SJCRH30 (cell line): ENCODE results near the gene SLCO3A1. TPM values are rescaled to one million over a fixed set of nuclear protein-coding genes. Genes with fewer than 3 reads are reported as not detected.

Experiments used
- DNase-seq, 2 experiments: peaks; one replicate each; pipeline ENCODE4 v3.0.0-alpha.2; 2015 to 2020
- H3K27ac ChIP-seq: fragments of 250-450 bp; sonication (Bioruptor Pico); 2 replicates; pipeline ENCODE4 v1.5.1; 2020; ENCODE audit warnings: mild to moderate bottlenecking, moderate library complexity
- H3K27me3 ChIP-seq: fragments of 250-450 bp; sonication (Bioruptor Pico); 2 replicates; pipeline ENCODE4 v1.5.1; 2020; ENCODE audit warnings: mild to moderate bottlenecking, moderate library complexity
- H3K36me3 ChIP-seq: fragments of 250-450 bp; sonication (Bioruptor Pico); 2 replicates; pipeline ENCODE4 v1.5.1; 2020; ENCODE audit warnings: mild to moderate bottlenecking, moderate library complexity
- H3K4me1 ChIP-seq: fragments of 250-450 bp; sonication (Bioruptor Pico); 2 replicates; pipeline ENCODE4 v1.5.1; 2020; ENCODE audit warnings: mild to moderate bottlenecking, moderate library complexity
- H3K4me3 ChIP-seq: fragments of 250-450 bp; sonication (Bioruptor Pico); 2 replicates; pipeline ENCODE4 v1.5.1; 2020; ENCODE audit warnings: mild to moderate bottlenecking, moderate library complexity
- H3K9me3 ChIP-seq: fragments of 250-450 bp; sonication (Bioruptor Pico); replicated peaks from 2 replicates; pipeline ENCODE4 v1.5.1; 2020; ENCODE audit warnings: mild to moderate bottlenecking, moderate library complexity
- total RNA-seq: library from RNA; depleted of rRNA; stranded (reverse); fragments of >200 nt; shearing (Covaris generic); gene quantifications from 2 replicates; pipeline ENCODE4 v1.2.3, GENCODE V29; 2014

Gene SLCO3A1
- total RNA-seq, 1 experiment from 2014 or later = 4.3 TPM

- Histone ChIP-seq H3K36me3 (no peaks in the 10 kb centered on the region), H3K9me3 (no peaks in the 10 kb centered on the region), H3K4me1 (no peaks in the 10 kb centered on the region; the same call in 1 of the 2 replicates), H3K27me3 (no peaks in the 10 kb centered on the region), H3K27ac (no peak overlapping the region), H3K4me3 (no peak overlapping the region)
- no peak for DNase-seq
Measured at GRCh38 chr15:92112180-92112579, 258.7 kb downstream of the SLCO3A1 start.

GRCh38 chr15:92112711-92113110 lies 259.2 kb downstream of the SLCO3A1 start:
- no peak overlapping the region for H3K4me3 ChIP-seq
- DNase-seq = no peak
- no peak overlapping the region for H3K27ac ChIP-seq
- peaks cover under 1% of the 10 kb centered on the region; the same call in 1 of the 2 replicates for H3K4me1 ChIP-seq
- H3K9me3 ChIP-seq = no peaks in the 10 kb centered on the region
- H3K36me3 ChIP-seq = no peaks in the 10 kb centered on the region
- no peaks in the 10 kb centered on the region for H3K27me3 ChIP-seq

GRCh38 chr15:92113832-92114231 lies 260.3 kb downstream of the SLCO3A1 start:
- DNase-seq = no peak
- H3K27me3 ChIP-seq = no peaks in the 10 kb centered on the region
- no peaks in the 10 kb centered on the region for H3K9me3 ChIP-seq
- H3K27ac ChIP-seq = no peak overlapping the region
- no peaks in the 10 kb centered on the region for H3K36me3 ChIP-seq
- peaks cover 10% of the 10 kb centered on the region; the same call in 1 of the 2 replicates for H3K4me1 ChIP-seq
- H3K4me3 ChIP-seq = no peak overlapping the region

GRCh38 chr15:92115834-92116233 lies 262.3 kb downstream of the SLCO3A1 start:
- no peaks in the 10 kb centered on the region for H3K27me3 ChIP-seq
- H3K9me3 ChIP-seq = no peaks in the 10 kb centered on the region
- no peak overlapping the region for H3K27ac ChIP-seq
- H3K36me3 ChIP-seq = no peaks in the 10 kb centered on the region
- no peak overlapping the region for H3K4me3 ChIP-seq
- peaks cover 12% of the 10 kb centered on the region; the same call in 1 of the 2 replicates for H3K4me1 ChIP-seq
- no peak for DNase-seq

GRCh38 chr15:92116330-92116729 lies 262.8 kb downstream of the SLCO3A1 start:
- DNase-seq = no peak
- Histone ChIP-seq H3K9me3 (no peaks in the 10 kb centered on the region), H3K36me3 (no peaks in the 10 kb centered on the region)

GRCh38 chr15:92117261-92117731 lies 263.8 kb downstream of the SLCO3A1 start:
- Histone ChIP-seq H3K27me3 (no peaks in the 10 kb centered on the region), H3K27ac (no peak overlapping the region), H3K4me1 (peaks cover 12% of the 10 kb centered on the region; the same call in 1 of the 2 replicates), H3K9me3 (no peaks in the 10 kb centered on the region), H3K4me3 (no peak overlapping the region), H3K36me3 (no peaks in the 10 kb centered on the region)
- DNase-seq = no peak

More at GRCh38 chr15:92116330-92116729, 262.8 kb downstream of the SLCO3A1 start:
- Histone ChIP-seq H3K27me3 (no peaks in the 10 kb centered on the region), H3K27ac (no peak overlapping the region), H3K4me1 (peaks cover 12% of the 10 kb centered on the region; the same call in 1 of the 2 replicates), H3K4me3 (no peak overlapping the region)

- no peak overlapping the region for H3K4me3 ChIP-seq
- DNase-seq = peak in 1 of 2 experiments; percentile 18
- H3K27ac ChIP-seq = no peak overlapping the region
- H3K36me3 ChIP-seq = no peaks in the 10 kb centered on the region
- no peaks in the 10 kb centered on the region for H3K9me3 ChIP-seq
- peaks cover 12% of the 10 kb centered on the region; the same call in 1 of the 2 replicates for H3K4me1 ChIP-seq
- no peaks in the 10 kb centered on the region for H3K27me3 ChIP-seq
Measured at GRCh38 chr15:92118162-92118935, 264.8 kb downstream of the SLCO3A1 start.

- peaks cover 12% of the 10 kb centered on the region; the same call in 1 of the 2 replicates for H3K4me1 ChIP-seq
- H3K27me3 ChIP-seq = no peaks in the 10 kb centered on the region
- no peak for DNase-seq
- no peak overlapping the region for H3K4me3 ChIP-seq
- H3K36me3 ChIP-seq = no peaks in the 10 kb centered on the region
- no peaks in the 10 kb centered on the region for H3K9me3 ChIP-seq
- H3K27ac ChIP-seq = no peak overlapping the region
Measured at GRCh38 chr15:92118936-92119325, 265.4 kb downstream of the SLCO3A1 start.

- Histone ChIP-seq H3K36me3 (no peaks in the 10 kb centered on the region), H3K27me3 (no peaks in the 10 kb centered on the region), H3K4me1 (peaks cover 12% of the 10 kb centered on the region; the same call in 1 of the 2 replicates), H3K4me3 (no peak overlapping the region), H3K9me3 (no peaks in the 10 kb centered on the region), H3K27ac (no peak overlapping the region)
- DNase-seq = no peak
Measured at GRCh38 chr15:92120094-92120795, 266.7 kb downstream of the SLCO3A1 start.

GRCh38 chr15:92121047-92121446 lies 267.5 kb downstream of the SLCO3A1 start:
- Histone ChIP-seq H3K27ac (no peak overlapping the region), H3K4me1 (peaks cover 12% of the 10 kb centered on the region; the same call in 1 of the 2 replicates), H3K9me3 (no peaks in the 10 kb centered on the region), H3K27me3 (no peaks in the 10 kb centered on the region), H3K36me3 (no peaks in the 10 kb centered on the region), H3K4me3 (no peak overlapping the region)
- DNase-seq = no peak

- H3K36me3 ChIP-seq = no peaks in the 10 kb centered on the region
- H3K4me1 ChIP-seq = peaks cover 12% of the 10 kb centered on the region; the same call in 1 of the 2 replicates
- H3K27ac ChIP-seq = no peak overlapping the region
Measured at GRCh38 chr15:92122259-92122658, 268.8 kb downstream of the SLCO3A1 start.

GRCh38 chr15:92123962-92124656 lies 270.6 kb downstream of the SLCO3A1 start:
- no peaks in the 10 kb centered on the region for H3K27me3 ChIP-seq
- DNase-seq = no peak
- H3K27ac ChIP-seq = no peak overlapping the region
- H3K4me3 ChIP-seq = no peak overlapping the region
- H3K4me1 ChIP-seq = no peaks in the 10 kb centered on the region; the same call in 1 of the 2 replicates
- no peaks in the 10 kb centered on the region for H3K36me3 ChIP-seq
- H3K9me3 ChIP-seq = no peaks in the 10 kb centered on the region

More at GRCh38 chr15:92122259-92122658, 268.8 kb downstream of the SLCO3A1 start:
- no peaks in the 10 kb centered on the region for H3K9me3 ChIP-seq
- no peaks in the 10 kb centered on the region for H3K27me3 ChIP-seq
- DNase-seq = no peak
- no peak overlapping the region for H3K4me3 ChIP-seq

- Histone ChIP-seq H3K27me3 (no peaks in the 10 kb centered on the region), H3K9me3 (no peaks in the 10 kb centered on the region), H3K4me1 (no peaks in the 10 kb centered on the region), H3K36me3 (no peaks in the 10 kb centered on the region), H3K4me3 (no peak overlapping the region), H3K27ac (no peak overlapping the region)
- no peak for DNase-seq
Measured at GRCh38 chr15:92124657-92125010, 271.1 kb downstream of the SLCO3A1 start.

GRCh38 chr15:92128788-92129187 lies 275.3 kb downstream of the SLCO3A1 start:
- Histone ChIP-seq H3K27me3 (no peaks in the 10 kb centered on the region), H3K36me3 (no peaks in the 10 kb centered on the region), H3K4me1 (no peaks in the 10 kb centered on the region), H3K9me3 (no peaks in the 10 kb centered on the region), H3K4me3 (no peak overlapping the region), H3K27ac (no peak overlapping the region)
- no peak for DNase-seq

GRCh38 chr15:92130244-92130643 lies 276.7 kb downstream of the SLCO3A1 start:
- no peak overlapping the region for H3K27ac ChIP-seq
- H3K4me1 ChIP-seq = no peaks in the 10 kb centered on the region
- no peaks in the 10 kb centered on the region for H3K27me3 ChIP-seq
- H3K36me3 ChIP-seq = no peaks in the 10 kb centered on the region
- H3K4me3 ChIP-seq = no peak overlapping the region
- no peaks in the 10 kb centered on the region for H3K9me3 ChIP-seq
- no peak for DNase-seq
